Panc1 (cell line): ENCODE measurements around the gene SEMA4F. TPM values are rescaled to one million over a fixed set of nuclear protein-coding genes. Genes with fewer than 3 reads are reported as not detected.

ENCODE experiments used
- ATAC-seq: fragments of 200-7000 bp; cut with Tn5 transposase; 2 replicates; pipeline ENCODE4 v1.9.1; 2020; ENCODE audit warnings: mild to moderate bottlenecking, moderate library complexity
- BruUV-seq: library from RNA; stranded (reverse); fragments of 400-500 nt; replicated peaks from 2 replicates; lab custom pipeline; 2021; lab: Mats Ljungman, UMichigan
- CTCF ChIA-PET: fragments of 300-600 bp; sonication (Branson Sonifier 250); formaldehyde crosslinking; loops from one replicate; lab custom pipeline; 2022; ENCODE audit warnings: antibody characterized with exemption; lab: Charles Lee
- POLR2A ChIA-PET: fragments of 300-600 bp; sonication (Branson Sonifier 250); formaldehyde crosslinking; loops from one replicate; lab custom pipeline; 2022; ENCODE audit warnings: antibody characterized with exemption; lab: Charles Lee
- DNase-seq: peaks from one replicate; pipeline ENCODE4 v3.0.0-alpha.2; 2010; ENCODE audit warnings: low read depth, low spot score
- H3K27ac ChIP-seq: 2 replicates; pipeline ENCODE4 v1.5.1; 2011; ENCODE audit warnings: mild to moderate bottlenecking, low read length, inconsistent platforms
- H3K27me3 ChIP-seq: fragments of 200-500 bp; sonication (Bioruptor generic); 2 replicates; pipeline ENCODE4 v1.6.0; 2014; ENCODE audit warnings: low read length, inconsistent platforms; ENCODE audit not compliant: control insufficient read depth, insufficient read depth
- H3K36me3 ChIP-seq: fragments of 200-500 bp; sonication (Bioruptor generic); 2 replicates; pipeline ENCODE4 v1.5.1; 2014; ENCODE audit warnings: inconsistent platforms, mild to moderate bottlenecking, low read length, moderate library complexity; ENCODE audit not compliant: control insufficient read depth, insufficient read depth
- H3K4me1 ChIP-seq: 2 replicates; pipeline ENCODE4 v1.5.1; 2011; ENCODE audit warnings: inconsistent platforms, mild to moderate bottlenecking, low read length, moderate library complexity; ENCODE audit not compliant: control insufficient read depth, insufficient read depth
- H3K4me3 ChIP-seq, 2 experiments: 2 replicates each; pipeline ENCODE4 v1.5.1; 2011 to 2012; ENCODE audit warnings: low read depth in 2 of 2, low read length in 2 of 2, mild to moderate bottlenecking in 2 of 2, inconsistent platforms in 1 of 2, moderate library complexity in 1 of 2
- H3K9me3 ChIP-seq: fragments of 200-500 bp; sonication (Bioruptor generic); 2 replicates; pipeline ENCODE4 v1.5.1; 2014; ENCODE audit warnings: low read depth, mild to moderate bottlenecking, inconsistent platforms, low read length, moderate library complexity; ENCODE audit not compliant: control insufficient read depth, insufficient read depth
- POLR2AphosphoS5 ChIP-seq: IDR thresholded peaks from 2 replicates; pipeline ENCODE4 v1.6.1; 2012; ENCODE audit warnings: mild to moderate bottlenecking, low read depth, low read length, moderate library complexity
- SIN3A ChIP-seq: IDR thresholded peaks from 2 replicates; pipeline ENCODE4 v1.6.1; 2012; ENCODE audit warnings: low read depth, mild to moderate bottlenecking, low read length, moderate library complexity, borderline replicate concordance; ENCODE audit not compliant: insufficient read depth
- TCF7L2 ChIP-seq: IDR thresholded peaks from 2 replicates; pipeline ENCODE4 v1.6.1; 2011; ENCODE audit warnings: mild to moderate bottlenecking, low read depth, low read length, inconsistent platforms
- in situ Hi-C: cut with HindIII; loops from 2 replicates; pipeline ENCODE4 v1.10.0; 2016; ENCODE audit warnings: low sequenced_read_pairs, low pct_unique_long_range_greater_than_20kb
- intact Hi-C: fragments of 100-400 bp; cut with micrococcal nuclease; formaldehyde crosslinking; loops from one replicate; pipeline ENCODE4 v1.10.0; 2022; ENCODE audit not compliant: unreplicated experiment
- total RNA-seq: library from RNA; stranded (reverse); gene quantifications from one replicate; pipeline ENCODE4 v1.2.1, GENCODE V29; 2021; ENCODE audit not compliant: unreplicated experiment
- TF ChIP-seq, protein P1 (sequence below): fragments of 450-650 bp; IDR thresholded peaks from 2 replicates; pipeline ENCODE4 v1.5.1; 2017; ENCODE audit warnings: mild to moderate bottlenecking
- TF ChIP-seq, protein P2 (sequence below), 2 experiments: IDR thresholded peaks; 2 replicates each; pipeline ENCODE4 v1.6.1; 2011 to 2012; ENCODE audit warnings: low read depth in 2 of 2, control low read depth in 1 of 2, low read length in 1 of 2, mild to moderate bottlenecking in 1 of 2, moderate library complexity in 1 of 2; ENCODE audit not compliant: insufficient read depth in 1 of 2

Gene SEMA4F
- total RNA-seq, 1 experiment from 2014 or later = 13.3 TPM

DNA sequence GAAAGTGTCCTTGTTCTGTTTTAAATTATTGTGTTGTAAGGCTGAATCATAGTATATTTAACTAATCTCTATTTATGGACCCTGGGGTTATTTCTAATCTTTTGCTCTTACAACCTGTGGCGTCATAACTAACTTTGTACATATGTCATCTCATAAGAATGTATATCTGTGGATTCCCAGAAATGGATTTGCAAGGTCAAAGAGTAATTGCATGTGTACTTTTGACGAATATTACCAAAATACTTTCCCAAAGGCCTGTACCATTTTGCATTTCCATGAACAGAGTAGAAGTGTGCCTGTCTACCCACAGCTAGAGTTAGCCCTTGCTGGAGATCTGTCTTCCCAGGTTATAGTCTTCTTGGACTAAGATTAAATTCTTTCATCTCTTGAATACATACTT lies 42.8 kb downstream of the SEMA4F start:
- no peak overlapping the region for H3K4me3 ChIP-seq
- peaks cover 5% of the 10 kb centered on the region; the same call in 1 of the 2 replicates for H3K27me3 ChIP-seq
- H3K27ac ChIP-seq = no peak overlapping the region
- in situ Hi-C loops = no loop called here
- ATAC-seq = no peak
- DNase-seq = no peak
- H3K36me3 ChIP-seq = no peaks in the 10 kb centered on the region
- H3K9me3 ChIP-seq = no peaks in the 10 kb centered on the region
- ChIA-PET CTCF (no interaction called here), POLR2A (no interaction called here)
- TF ChIP-seq, protein P1, sequence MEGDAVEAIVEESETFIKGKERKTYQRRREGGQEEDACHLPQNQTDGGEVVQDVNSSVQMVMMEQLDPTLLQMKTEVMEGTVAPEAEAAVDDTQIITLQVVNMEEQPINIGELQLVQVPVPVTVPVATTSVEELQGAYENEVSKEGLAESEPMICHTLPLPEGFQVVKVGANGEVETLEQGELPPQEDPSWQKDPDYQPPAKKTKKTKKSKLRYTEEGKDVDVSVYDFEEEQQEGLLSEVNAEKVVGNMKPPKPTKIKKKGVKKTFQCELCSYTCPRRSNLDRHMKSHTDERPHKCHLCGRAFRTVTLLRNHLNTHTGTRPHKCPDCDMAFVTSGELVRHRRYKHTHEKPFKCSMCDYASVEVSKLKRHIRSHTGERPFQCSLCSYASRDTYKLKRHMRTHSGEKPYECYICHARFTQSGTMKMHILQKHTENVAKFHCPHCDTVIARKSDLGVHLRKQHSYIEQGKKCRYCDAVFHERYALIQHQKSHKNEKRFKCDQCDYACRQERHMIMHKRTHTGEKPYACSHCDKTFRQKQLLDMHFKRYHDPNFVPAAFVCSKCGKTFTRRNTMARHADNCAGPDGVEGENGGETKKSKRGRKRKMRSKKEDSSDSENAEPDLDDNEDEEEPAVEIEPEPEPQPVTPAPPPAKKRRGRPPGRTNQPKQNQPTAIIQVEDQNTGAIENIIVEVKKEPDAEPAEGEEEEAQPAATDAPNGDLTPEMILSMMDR = no peak
- TF ChIP-seq, protein P2, sequence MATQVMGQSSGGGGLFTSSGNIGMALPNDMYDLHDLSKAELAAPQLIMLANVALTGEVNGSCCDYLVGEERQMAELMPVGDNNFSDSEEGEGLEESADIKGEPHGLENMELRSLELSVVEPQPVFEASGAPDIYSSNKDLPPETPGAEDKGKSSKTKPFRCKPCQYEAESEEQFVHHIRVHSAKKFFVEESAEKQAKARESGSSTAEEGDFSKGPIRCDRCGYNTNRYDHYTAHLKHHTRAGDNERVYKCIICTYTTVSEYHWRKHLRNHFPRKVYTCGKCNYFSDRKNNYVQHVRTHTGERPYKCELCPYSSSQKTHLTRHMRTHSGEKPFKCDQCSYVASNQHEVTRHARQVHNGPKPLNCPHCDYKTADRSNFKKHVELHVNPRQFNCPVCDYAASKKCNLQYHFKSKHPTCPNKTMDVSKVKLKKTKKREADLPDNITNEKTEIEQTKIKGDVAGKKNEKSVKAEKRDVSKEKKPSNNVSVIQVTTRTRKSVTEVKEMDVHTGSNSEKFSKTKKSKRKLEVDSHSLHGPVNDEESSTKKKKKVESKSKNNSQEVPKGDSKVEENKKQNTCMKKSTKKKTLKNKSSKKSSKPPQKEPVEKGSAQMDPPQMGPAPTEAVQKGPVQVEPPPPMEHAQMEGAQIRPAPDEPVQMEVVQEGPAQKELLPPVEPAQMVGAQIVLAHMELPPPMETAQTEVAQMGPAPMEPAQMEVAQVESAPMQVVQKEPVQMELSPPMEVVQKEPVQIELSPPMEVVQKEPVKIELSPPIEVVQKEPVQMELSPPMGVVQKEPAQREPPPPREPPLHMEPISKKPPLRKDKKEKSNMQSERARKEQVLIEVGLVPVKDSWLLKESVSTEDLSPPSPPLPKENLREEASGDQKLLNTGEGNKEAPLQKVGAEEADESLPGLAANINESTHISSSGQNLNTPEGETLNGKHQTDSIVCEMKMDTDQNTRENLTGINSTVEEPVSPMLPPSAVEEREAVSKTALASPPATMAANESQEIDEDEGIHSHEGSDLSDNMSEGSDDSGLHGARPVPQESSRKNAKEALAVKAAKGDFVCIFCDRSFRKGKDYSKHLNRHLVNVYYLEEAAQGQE (IDR thresholded peaks at IDR 0.05; ENCODE audit: insufficient read depth in 1 of 2, low read depth in 2 of 2, low read length in 1 of 2) = no peak
- TF ChIP-seq SIN3A (no peak), TCF7L2 (no peak), POLR2AphosphoS5 (no peak)
- intact Hi-C loops = no loop called here
- no peaks in the 10 kb centered on the region for H3K4me1 ChIP-seq
- BruUV-seq = no TSS peak

DNA sequence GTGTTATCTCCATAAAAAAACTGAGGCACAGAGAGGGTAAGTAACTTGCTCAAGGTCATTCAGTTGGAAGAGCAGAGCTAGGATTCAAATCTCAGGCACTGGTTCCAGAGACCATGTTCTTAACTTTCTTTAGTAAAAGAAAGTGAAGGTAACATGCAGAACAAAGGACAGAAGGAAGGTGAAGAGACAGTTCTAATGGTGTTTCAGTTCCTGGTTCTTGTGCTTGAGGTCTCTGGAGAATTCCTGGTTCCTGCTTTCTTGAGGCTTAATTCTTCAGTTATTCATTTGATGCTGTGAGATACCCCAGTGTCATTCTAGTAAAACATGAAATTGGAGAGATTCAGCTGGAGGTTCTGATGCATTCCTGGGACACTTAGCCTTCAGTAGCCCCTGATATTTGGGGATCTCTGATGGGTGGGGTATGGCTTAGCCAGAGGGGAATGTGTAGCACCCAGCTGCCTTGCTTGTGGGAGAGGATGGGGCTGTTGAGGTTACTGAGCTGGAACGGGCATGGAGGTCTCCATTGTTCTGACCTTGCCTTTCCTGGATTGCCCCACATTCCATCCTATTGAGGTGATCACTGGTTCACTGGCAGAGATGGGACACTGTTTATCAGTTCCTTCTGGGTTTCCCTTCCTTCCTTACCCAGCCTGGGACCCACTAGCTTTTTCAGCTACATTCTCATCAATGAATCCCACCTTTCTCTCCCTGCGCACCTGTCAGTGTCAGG lies 46.8 kb downstream of the SEMA4F start:
- no peak overlapping the region for H3K4me3 ChIP-seq
- ChIA-PET CTCF (no interaction called here), POLR2A (no interaction called here)
- ATAC-seq (no peak), DNase-seq (no peak)
- no peak overlapping the region for H3K27ac ChIP-seq
- in situ Hi-C loops = no loop called here
- H3K27me3 ChIP-seq = peaks cover 5% of the 10 kb centered on the region
- H3K9me3 ChIP-seq = no peaks in the 10 kb centered on the region
- no peaks in the 10 kb centered on the region for H3K4me1 ChIP-seq
- H3K36me3 ChIP-seq = no peaks in the 10 kb centered on the region
- intact Hi-C loops = loop anchor here (5.0 kb wide), 1 partner anchor 911 kb away; no protein-coding TSS in a partner anchor
- TF ChIP-seq POLR2AphosphoS5 (no peak), SIN3A (no peak), TCF7L2 (no peak)
- TF ChIP-seq, protein P2 (IDR thresholded peaks at IDR 0.05; ENCODE audit: insufficient read depth in 1 of 2, low read depth in 2 of 2, low read length in 1 of 2) = no peak
- TF ChIP-seq, protein P1 = no peak
- BruUV-seq = no TSS peak
